ENCODE measurements around the gene PABPN1L. TPM values are rescaled to one million over a fixed set of nuclear protein-coding genes. Genes with fewer than 3 reads are reported as not detected.
"Not testable (repeated sequence)": the region's sequence is repeated elsewhere in the genome, so short reads cannot be mapped to it uniquely, and the experiment has no call there.

The PABPN1L gene
- total RNA-seq, 1 donor from 2014 or later = not detected

DNA sequence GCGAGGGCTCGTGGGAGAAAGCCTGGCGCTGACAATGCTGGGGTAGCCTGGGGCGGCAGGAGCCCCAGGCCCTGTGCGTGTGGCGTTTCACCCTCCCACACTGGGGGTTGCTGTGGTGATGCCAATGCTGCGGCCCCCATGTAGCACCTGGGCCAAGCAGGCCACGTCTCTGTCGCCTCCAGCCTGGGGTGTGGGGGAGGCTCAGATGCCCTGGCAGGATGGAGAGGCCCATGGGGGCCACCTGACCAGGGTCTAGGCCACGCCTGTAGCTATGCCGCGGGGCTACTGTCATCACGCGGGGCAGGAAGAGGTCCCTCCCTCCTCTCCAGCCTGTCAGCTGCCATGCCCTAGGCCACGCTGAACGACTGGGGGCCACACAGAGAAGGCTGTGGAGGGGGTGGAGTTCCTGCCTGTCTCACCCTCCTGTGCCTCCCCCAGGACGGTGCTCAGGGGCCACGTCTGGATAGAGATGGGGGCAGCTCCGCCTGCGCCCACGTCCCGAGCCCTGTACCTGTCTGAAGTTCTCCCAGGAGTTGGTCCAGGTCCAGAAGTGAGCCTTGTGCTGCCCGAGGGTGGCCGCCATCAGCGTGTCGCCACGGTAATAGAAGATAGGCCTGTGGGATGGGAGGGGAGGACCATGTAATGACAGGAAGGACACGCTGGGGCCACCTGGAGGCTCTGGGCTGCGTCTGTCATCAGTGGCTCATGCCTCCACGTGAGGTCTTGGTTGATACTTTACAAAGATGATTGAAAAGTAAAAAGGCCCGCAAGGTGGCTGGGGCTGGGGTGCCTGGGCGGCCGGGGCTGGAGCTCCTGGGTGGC lies 42.0 kb downstream of the PABPN1L start:
- Histone ChIP-seq H3K9me3 (no peaks in the 10 kb centered on the region), H3K27me3 (no peaks in the 10 kb centered on the region), H3K36me3 (peaks cover 0 to 34% of the 10 kb centered on the region in 2 donors), H3K4me3 (no peak overlapping the region), H3K27ac (no peak overlapping the region), H3K4me1 (peaks cover 4% of the 10 kb centered on the region)
- no peak for DNase-seq (ENCODE audit: extremely low spot score in 2 of 2)
- intact Hi-C loops (cut with DNase I) = loop anchor here (5.0 kb wide), 1 partner anchor 233 kb away; no protein-coding TSS in a partner anchor
- TF ChIP-seq, protein P1, sequence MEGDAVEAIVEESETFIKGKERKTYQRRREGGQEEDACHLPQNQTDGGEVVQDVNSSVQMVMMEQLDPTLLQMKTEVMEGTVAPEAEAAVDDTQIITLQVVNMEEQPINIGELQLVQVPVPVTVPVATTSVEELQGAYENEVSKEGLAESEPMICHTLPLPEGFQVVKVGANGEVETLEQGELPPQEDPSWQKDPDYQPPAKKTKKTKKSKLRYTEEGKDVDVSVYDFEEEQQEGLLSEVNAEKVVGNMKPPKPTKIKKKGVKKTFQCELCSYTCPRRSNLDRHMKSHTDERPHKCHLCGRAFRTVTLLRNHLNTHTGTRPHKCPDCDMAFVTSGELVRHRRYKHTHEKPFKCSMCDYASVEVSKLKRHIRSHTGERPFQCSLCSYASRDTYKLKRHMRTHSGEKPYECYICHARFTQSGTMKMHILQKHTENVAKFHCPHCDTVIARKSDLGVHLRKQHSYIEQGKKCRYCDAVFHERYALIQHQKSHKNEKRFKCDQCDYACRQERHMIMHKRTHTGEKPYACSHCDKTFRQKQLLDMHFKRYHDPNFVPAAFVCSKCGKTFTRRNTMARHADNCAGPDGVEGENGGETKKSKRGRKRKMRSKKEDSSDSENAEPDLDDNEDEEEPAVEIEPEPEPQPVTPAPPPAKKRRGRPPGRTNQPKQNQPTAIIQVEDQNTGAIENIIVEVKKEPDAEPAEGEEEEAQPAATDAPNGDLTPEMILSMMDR (IDR thresholded peaks at IDR 0.05) = no peak
- TF ChIP-seq POLR2AphosphoS5 (IDR thresholded peaks at IDR 0.05; ENCODE audit: insufficient read depth in 1 of 2, low read depth in 1 of 2) (no peak), POLR2A (IDR thresholded peaks at IDR 0.05) (no peak)

DNA sequence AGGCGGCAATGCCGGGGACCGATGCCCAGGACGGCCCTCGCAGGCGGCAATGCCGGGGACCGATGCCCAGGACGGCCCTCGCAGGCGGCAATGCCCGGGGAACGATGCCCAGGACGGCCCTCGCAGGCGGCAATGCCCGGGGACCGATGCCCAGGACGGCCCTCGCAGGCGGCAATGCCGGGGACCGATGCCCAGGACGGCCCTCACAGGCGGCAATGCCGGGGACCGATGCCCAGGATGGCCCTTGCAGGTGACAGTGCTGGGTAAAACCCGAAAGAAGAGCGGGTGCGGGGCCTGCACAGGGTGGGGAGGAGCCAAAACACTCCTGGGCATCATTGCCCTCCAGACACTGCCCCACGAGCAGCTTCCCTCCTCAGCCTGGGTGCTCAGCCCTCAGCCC lies 42.8 kb downstream of the PABPN1L start:
- H3K4me1 ChIP-seq; DNase-seq (ENCODE audit: extremely low spot score in 2 of 2); H3K9me3 ChIP-seq; H3K4me3 ChIP-seq; H3K27me3 ChIP-seq; H3K27ac ChIP-seq: not testable (repeated sequence)
- intact Hi-C loops (cut with DNase I) = loop anchor here (5.0 kb wide), 1 partner anchor 234 kb away; no protein-coding TSS in a partner anchor
- H3K36me3 ChIP-seq = peaks cover 0 to 34% of the 10 kb centered on the region in 2 donors

DNA sequence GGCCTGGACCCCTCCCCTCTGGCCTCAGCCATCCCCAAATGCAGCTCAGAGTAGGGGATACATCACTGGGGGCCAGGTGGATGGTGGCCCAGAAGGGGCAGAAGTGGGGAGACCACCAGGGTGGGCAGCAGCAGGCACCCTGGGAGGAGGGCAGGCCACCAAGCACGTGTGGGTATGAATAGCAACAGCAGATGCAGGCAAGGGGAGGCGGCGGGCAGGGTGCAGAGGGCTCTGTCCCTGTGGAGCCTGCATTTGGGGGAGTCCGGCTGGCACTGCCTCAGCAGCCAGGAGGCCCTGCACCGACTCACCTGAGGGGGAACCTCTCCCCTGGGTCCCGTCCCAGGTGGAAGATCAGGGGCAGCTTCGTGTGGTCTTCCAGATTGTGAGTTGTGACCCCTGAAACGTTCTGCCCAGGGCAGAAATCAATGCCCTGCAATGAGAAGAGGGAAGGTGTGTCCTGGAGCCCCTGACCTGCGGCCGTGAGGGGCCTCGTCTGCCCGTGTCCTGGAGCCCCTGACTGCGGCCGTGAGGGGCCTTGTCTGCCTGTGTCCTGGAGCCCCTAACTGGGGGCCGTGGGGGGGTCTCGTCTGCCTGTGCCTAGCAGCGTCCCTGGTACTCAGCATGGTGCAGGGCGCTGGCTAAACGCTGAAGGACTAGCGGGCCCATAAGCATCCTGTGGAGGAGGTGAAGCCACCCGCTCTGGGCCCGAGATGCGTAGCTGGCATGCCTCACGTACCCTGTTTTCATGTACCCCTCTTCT lies 44.0 kb downstream of the PABPN1L start:
- TF ChIP-seq POLR2A (IDR thresholded peaks at IDR 0.05) (no peak), POLR2AphosphoS5 (IDR thresholded peaks at IDR 0.05; ENCODE audit: insufficient read depth in 1 of 2, low read depth in 1 of 2) (no peak)
- TF ChIP-seq, protein P1 (IDR thresholded peaks at IDR 0.05) = no peak
- intact Hi-C loops (cut with DNase I) = loop anchor here (5.0 kb wide), 1 partner anchor 235 kb away; no protein-coding TSS in a partner anchor
- H3K4me3 ChIP-seq = no peak overlapping the region
- DNase-seq (ENCODE audit: extremely low spot score in 2 of 2) = no peak
- no peaks in the 10 kb centered on the region for H3K9me3 ChIP-seq
- H3K36me3 ChIP-seq = peaks cover 0 to 25% of the 10 kb centered on the region in 2 donors
- H3K27ac ChIP-seq = no peak overlapping the region
- peaks cover 4% of the 10 kb centered on the region for H3K4me1 ChIP-seq
- H3K27me3 ChIP-seq = no peaks in the 10 kb centered on the region

DNA sequence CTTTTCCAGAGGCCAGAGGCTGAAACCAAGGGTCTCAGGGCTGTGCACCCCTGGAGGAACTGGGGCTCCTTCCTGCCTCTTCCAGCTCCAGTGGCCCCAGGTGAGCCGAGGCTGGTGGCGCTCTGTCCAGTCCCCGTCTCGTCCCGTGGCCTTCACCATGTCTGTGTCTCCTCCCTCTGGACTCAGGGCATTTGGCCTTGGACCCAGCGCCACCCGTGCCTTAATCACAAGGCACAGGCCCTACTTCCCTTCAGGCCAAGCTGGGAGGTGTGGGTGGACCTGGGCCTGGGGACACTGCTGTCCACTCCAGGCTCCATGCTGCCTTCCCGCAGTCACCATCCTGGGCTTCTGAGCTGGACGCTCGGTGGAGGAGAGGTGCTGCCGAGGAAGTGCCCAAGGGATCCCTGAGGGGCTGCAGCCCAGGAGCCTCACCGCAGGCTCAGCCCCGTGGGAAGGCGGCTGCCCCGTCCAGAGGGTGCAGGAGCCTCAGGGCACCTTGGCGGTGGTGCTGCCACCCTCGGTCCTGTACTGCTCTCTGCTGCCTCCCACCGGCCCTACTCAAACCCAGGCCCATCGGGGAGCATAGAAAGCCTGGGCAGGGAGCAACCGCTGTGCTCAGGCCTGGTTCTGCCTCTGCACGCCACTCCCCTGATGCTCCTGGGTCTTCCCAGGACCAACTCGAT lies 45.2 kb downstream of the PABPN1L start:
- intact Hi-C loops (cut with DNase I) = loop anchor here (5.0 kb wide), 1 partner anchor 236 kb away; no protein-coding TSS in a partner anchor
- peaks cover 0 to 25% of the 10 kb centered on the region in 2 donors for H3K36me3 ChIP-seq
- TF ChIP-seq POLR2A (IDR thresholded peaks at IDR 0.05) (no peak), POLR2AphosphoS5 (IDR thresholded peaks at IDR 0.05; ENCODE audit: insufficient read depth in 1 of 2, low read depth in 1 of 2) (no peak)
- TF ChIP-seq, protein P1 (IDR thresholded peaks at IDR 0.05) = no peak
- no peaks in the 10 kb centered on the region for H3K27me3 ChIP-seq
- no peak overlapping the region for H3K27ac ChIP-seq
- no peak for DNase-seq (ENCODE audit: extremely low spot score in 2 of 2)
- H3K4me3 ChIP-seq = no peak overlapping the region
- no peaks in the 10 kb centered on the region for H3K9me3 ChIP-seq
- H3K4me1 ChIP-seq = no peaks in the 10 kb centered on the region

DNA sequence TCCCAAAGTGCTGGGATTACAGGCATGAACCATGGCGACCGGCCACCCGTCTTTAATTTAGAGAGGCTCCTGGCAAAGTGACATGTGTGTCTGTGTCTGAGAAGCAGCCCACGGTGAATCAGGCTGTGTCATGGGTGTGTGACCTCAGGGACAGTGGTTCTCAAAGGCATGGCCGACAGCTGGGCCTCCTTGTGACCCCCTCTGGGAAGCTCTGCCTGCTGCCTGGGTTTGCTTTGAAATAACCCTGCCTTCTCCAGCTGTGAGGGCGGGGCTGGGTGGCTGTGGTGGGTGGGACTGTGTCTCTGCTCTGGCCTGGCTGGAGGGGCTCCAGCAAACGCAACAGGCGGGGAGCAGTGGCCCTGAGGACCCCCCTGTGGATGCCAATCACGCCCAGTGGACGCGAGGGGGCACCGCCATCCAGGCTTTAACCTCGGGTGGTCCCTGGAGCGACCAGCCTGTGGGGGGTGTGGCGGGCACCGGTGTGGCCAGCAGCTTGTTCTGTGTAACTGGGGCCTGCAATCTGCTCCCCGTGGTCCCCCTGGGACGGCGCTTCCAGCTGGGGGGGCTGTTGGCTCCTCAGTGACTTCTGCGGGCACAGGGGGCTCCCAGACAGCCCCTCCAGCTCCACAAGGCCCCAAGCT lies 46.0 kb downstream of the PABPN1L start:
- H3K9me3 ChIP-seq = no peaks in the 10 kb centered on the region
- peaks cover 0 to 25% of the 10 kb centered on the region in 2 donors for H3K36me3 ChIP-seq
- no peak for DNase-seq (ENCODE audit: extremely low spot score in 2 of 2)
- H3K27me3 ChIP-seq = no peaks in the 10 kb centered on the region
- no peaks in the 10 kb centered on the region for H3K4me1 ChIP-seq
- no peak overlapping the region for H3K4me3 ChIP-seq
- TF ChIP-seq POLR2AphosphoS5 (IDR thresholded peaks at IDR 0.05; ENCODE audit: insufficient read depth in 1 of 2, low read depth in 1 of 2) (no peak), POLR2A (IDR thresholded peaks at IDR 0.05) (no peak)
- TF ChIP-seq, protein P1 (IDR thresholded peaks at IDR 0.05) = no peak
- intact Hi-C loops (cut with DNase I) = loop anchor here (5.0 kb wide), 1 partner anchor 237 kb away; no protein-coding TSS in a partner anchor
- H3K27ac ChIP-seq = no peak overlapping the region

Measured in vagina (tissue), 2 donors.